Right lobe of liver (tissue), 4 donors: ENCODE measurements around the gene MNAT1.

Experiments
- POLR2A ChIP-seq: fragments of 450-650 bp; IDR thresholded peaks from one replicate; pipeline ENCODE4 v1.6.1; 2017; ENCODE audit warnings: antibody characterized with exemption, mild to moderate bottlenecking
- TF ChIP-seq, protein P1 (sequence below), 4 donors: fragments of 200-600 bp in 3 of 4; fragments of 450-650 bp in 1 of 4; IDR thresholded peaks; one replicate each; pipeline versions ENCODE4 v1.5.1 to v1.8.0; 2016 to 2022; ENCODE audit warnings: antibody characterized with exemption in 4 of 4, mild to moderate bottlenecking in 2 of 4
- donor health status: DM: no; HTN: no; CAD: no.
- donor health status: DM: no; HTN: no; CAD: no.
- donor health status: DM: no; HTN: yes; CAD: no.

DNA sequence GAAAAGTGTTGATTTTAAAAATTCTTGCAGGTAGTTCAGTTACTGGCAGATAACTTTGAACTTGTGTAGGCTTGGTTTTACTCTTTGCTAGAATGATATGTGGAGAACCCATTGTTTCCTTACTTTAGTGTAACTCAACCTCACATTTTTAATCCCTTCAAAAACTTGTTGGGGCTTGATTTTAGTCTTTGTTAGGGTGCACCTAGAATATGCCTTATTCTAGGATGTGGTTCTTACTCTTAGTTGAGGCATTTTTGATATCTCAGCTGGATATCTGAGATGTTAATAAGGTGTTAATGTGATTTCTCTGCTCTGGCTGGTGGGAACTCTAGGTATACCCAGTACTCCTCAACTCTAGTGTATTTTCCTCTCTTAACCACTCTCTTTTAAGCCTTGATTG lies 10.0 kb downstream of the MNAT1 start:
- TF ChIP-seq, protein P1, sequence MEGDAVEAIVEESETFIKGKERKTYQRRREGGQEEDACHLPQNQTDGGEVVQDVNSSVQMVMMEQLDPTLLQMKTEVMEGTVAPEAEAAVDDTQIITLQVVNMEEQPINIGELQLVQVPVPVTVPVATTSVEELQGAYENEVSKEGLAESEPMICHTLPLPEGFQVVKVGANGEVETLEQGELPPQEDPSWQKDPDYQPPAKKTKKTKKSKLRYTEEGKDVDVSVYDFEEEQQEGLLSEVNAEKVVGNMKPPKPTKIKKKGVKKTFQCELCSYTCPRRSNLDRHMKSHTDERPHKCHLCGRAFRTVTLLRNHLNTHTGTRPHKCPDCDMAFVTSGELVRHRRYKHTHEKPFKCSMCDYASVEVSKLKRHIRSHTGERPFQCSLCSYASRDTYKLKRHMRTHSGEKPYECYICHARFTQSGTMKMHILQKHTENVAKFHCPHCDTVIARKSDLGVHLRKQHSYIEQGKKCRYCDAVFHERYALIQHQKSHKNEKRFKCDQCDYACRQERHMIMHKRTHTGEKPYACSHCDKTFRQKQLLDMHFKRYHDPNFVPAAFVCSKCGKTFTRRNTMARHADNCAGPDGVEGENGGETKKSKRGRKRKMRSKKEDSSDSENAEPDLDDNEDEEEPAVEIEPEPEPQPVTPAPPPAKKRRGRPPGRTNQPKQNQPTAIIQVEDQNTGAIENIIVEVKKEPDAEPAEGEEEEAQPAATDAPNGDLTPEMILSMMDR (IDR thresholded peaks at IDR 0.05), result no peak
- TF ChIP-seq POLR2A, result no peak
